OCI-LY7 (cell line): ENCODE results near the gene GIMD1.

Experiments
- EZH2phosphoT487 ChIP-seq: fragments of 200-600 bp; sonication (generic); IDR thresholded peaks from 2 replicates; pipeline ENCODE4 v1.6.1; 2018; ENCODE audit warnings: low read depth, borderline replicate concordance, mild to moderate bottlenecking, mixed run types, antibody characterized with exemption, low read length, moderate library complexity, mixed read lengths
- TF ChIP-seq, protein P1 (sequence below): fragments of 200-600 bp; sonication (generic); conservative IDR thresholded peaks from 2 replicates; pipeline ENCODE4 v1.5.1; 2014; ENCODE audit warnings: mild to moderate bottlenecking, antibody characterized with exemption, low read length, moderate library complexity, mixed read lengths

DNA sequence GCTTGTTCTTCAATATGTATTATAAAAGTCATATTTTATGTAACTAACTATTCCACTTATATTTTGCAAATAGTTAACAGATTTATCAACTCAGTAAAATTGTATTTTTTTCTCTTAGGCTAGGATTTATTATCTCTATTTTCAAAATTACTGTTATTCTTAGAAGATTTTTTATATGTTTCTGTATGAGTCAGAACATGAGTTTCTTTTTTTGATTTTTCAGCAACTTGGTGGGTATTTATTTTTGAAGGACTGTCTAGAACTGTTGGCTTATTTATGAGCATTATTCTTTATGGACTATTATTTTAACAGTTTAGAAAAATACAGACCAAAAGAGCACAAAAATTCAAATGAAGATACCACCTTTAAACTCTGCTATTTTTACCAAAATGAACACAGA lies 45.5 kb downstream of the GIMD1 start:
- TF ChIP-seq, protein P1, sequence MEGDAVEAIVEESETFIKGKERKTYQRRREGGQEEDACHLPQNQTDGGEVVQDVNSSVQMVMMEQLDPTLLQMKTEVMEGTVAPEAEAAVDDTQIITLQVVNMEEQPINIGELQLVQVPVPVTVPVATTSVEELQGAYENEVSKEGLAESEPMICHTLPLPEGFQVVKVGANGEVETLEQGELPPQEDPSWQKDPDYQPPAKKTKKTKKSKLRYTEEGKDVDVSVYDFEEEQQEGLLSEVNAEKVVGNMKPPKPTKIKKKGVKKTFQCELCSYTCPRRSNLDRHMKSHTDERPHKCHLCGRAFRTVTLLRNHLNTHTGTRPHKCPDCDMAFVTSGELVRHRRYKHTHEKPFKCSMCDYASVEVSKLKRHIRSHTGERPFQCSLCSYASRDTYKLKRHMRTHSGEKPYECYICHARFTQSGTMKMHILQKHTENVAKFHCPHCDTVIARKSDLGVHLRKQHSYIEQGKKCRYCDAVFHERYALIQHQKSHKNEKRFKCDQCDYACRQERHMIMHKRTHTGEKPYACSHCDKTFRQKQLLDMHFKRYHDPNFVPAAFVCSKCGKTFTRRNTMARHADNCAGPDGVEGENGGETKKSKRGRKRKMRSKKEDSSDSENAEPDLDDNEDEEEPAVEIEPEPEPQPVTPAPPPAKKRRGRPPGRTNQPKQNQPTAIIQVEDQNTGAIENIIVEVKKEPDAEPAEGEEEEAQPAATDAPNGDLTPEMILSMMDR: no peak
- TF ChIP-seq EZH2phosphoT487: no peak
